Activated CD8-positive, alpha-beta memory T cell treated with anti-CD3 and anti-CD28 coated beads for 36 hours (primary cell): ENCODE data around the gene NCEH1. TPM values are rescaled to one million over a fixed set of nuclear protein-coding genes. Genes with fewer than 3 reads are reported as not detected.

Experiments used
- CTCF ChIA-PET: fragments of 350-600 bp; sonication (Branson Sonifier 250); formaldehyde crosslinking; loops from one replicate; lab custom pipeline; 2021; ENCODE audit warnings: antibody characterized with exemption; lab: Charles Lee
- POLR2A ChIA-PET: fragments of 350-600 bp; sonication (Branson Sonifier 250); formaldehyde crosslinking; loops from one replicate; lab custom pipeline; 2021; ENCODE audit warnings: antibody characterized with exemption; lab: Charles Lee
- total RNA-seq, 2 experiments: library from RNA; stranded (reverse); gene quantifications; one replicate each; pipeline ENCODE4 v1.2.3, GENCODE V29; 2021

Gene NCEH1
- total RNA-seq, 2 experiments from 2014 or later: 10.5 to 11.2 TPM

- ChIA-PET CTCF (no interaction called here), POLR2A (no interaction called here)
These were observed 52.3 kb downstream of the NCEH1 start for GRCh38 chr3:172658344-172659245.

GRCh38 chr3:172656602-172657001, 54.3 kb downstream of the NCEH1 start:
- POLR2A ChIA-PET: no interaction called here
- CTCF ChIA-PET: interaction anchor here (1.3 kb wide), 1 partner anchor 13 kb away, joined by 3 read pairs; no protein-coding TSS in a partner anchor

GRCh38 chr3:172655388-172655787, 55.5 kb downstream of the NCEH1 start:
- CTCF ChIA-PET: interaction anchor here (0.6 kb wide), 1 partner anchor 152 kb away, joined by 3 read pairs; no protein-coding TSS in a partner anchor
- POLR2A ChIA-PET: no interaction called here

GRCh38 chr3:172654470-172654869, 56.4 kb downstream of the NCEH1 start:
- ChIA-PET CTCF (no interaction called here), POLR2A (no interaction called here)

GRCh38 chr3:172653004-172653572, 57.8 kb downstream of the NCEH1 start:
- CTCF ChIA-PET: no interaction called here
- POLR2A ChIA-PET: no interaction called here

GRCh38 chr3:172651936-172652625, 58.8 kb downstream of the NCEH1 start:
- ChIA-PET CTCF (interaction anchor here (0.7 kb wide), 1 partner anchor 297 kb away, joined by 3 read pairs; no protein-coding TSS in a partner anchor), POLR2A (no interaction called here)

- ChIA-PET CTCF (interaction anchor here (1.1 kb wide), 1 partner anchor 24 kb away, joined by 3 read pairs; no protein-coding TSS in a partner anchor), POLR2A (no interaction called here)
These were observed 60.9 kb downstream of the NCEH1 start for GRCh38 chr3:172649987-172650386.

GRCh38 chr3:172648747-172649146, 62.1 kb downstream of the NCEH1 start:
- CTCF ChIA-PET: interaction anchor here (1.1 kb wide), 1 partner anchor 25 kb away, joined by 3 read pairs; no protein-coding TSS in a partner anchor

GRCh38 chr3:172647823-172648222, 63.0 kb downstream of the NCEH1 start:
- ChIA-PET CTCF (no interaction called here), POLR2A (no interaction called here)

More at GRCh38 chr3:172648747-172649146, 62.1 kb downstream of the NCEH1 start:
- POLR2A ChIA-PET: no interaction called here

- ChIA-PET POLR2A (no interaction called here), CTCF (interaction anchor here (1.5 kb wide), 1 partner anchor 20 kb away, joined by 3 read pairs; no protein-coding TSS in a partner anchor)
These were observed 63.8 kb downstream of the NCEH1 start for GRCh38 chr3:172647080-172647479.

- POLR2A ChIA-PET: no interaction called here
- CTCF ChIA-PET: interaction anchor here (1.5 kb wide), 1 partner anchor 20 kb away, joined by 3 read pairs; no protein-coding TSS in a partner anchor
These were observed 64.3 kb downstream of the NCEH1 start for GRCh38 chr3:172646439-172647015.

GRCh38 chr3:172644258-172644657, 66.6 kb downstream of the NCEH1 start:
- CTCF ChIA-PET: no interaction called here
- POLR2A ChIA-PET: no interaction called here

GRCh38 chr3:172643506-172644179, 67.2 kb downstream of the NCEH1 start:
- CTCF ChIA-PET: no interaction called here
- POLR2A ChIA-PET: no interaction called here

- ChIA-PET CTCF (no interaction called here), POLR2A (no interaction called here)
These were observed 69.6 kb downstream of the NCEH1 start for GRCh38 chr3:172641291-172641690.

- ChIA-PET CTCF (no interaction called here), POLR2A (no interaction called here)
These were observed 70.1 kb downstream of the NCEH1 start for GRCh38 chr3:172640751-172641150.

GRCh38 chr3:172635588-172635987, 75.3 kb downstream of the NCEH1 start:
- CTCF ChIA-PET: no interaction called here
- POLR2A ChIA-PET: no interaction called here

- ChIA-PET POLR2A (no interaction called here), CTCF (interaction anchor here (1.7 kb wide), 1 partner anchor 11 kb away, joined by 13 read pairs; no protein-coding TSS in a partner anchor)
These were observed 75.9 kb downstream of the NCEH1 start for GRCh38 chr3:172634948-172635347.

GRCh38 chr3:172630316-172630715, 80.6 kb downstream of the NCEH1 start:
- CTCF ChIA-PET: no interaction called here
- POLR2A ChIA-PET: no interaction called here

- CTCF ChIA-PET: no interaction called here
- POLR2A ChIA-PET: no interaction called here
These were observed 81.4 kb downstream of the NCEH1 start for GRCh38 chr3:172629470-172629869.
